GM12878 (cell line): Measurements from ENCODE around the gene CCDC149. TPM values are rescaled to one million over a fixed set of nuclear protein-coding genes. Genes with fewer than 3 reads are reported as not detected.

ENCODE experiments used
- ATAC-seq: fragments of 200-7000 bp; cut with Tn5 transposase; 3 replicates; pipeline ENCODE4 v1.9.1; 2020; ENCODE audit warnings: mild to moderate bottlenecking, moderate library complexity
- BruUV-seq: library from RNA; stranded (reverse); fragments of 400-500 nt; replicated peaks from 2 replicates; lab custom pipeline; 2021; lab: Mats Ljungman, UMichigan
- CTCF ChIA-PET: fragments of 300-600 bp; sonication (Branson Sonifier 250); formaldehyde crosslinking; extraction: SDS; loops from one replicate; lab custom pipeline; 2021; ENCODE audit warnings: inconsistent platforms; lab: Yijun Ruan, JAX
- POLR2A ChIA-PET: fragments of 350-600 bp; formaldehyde crosslinking; extraction: SDS; loops from one replicate; lab custom pipeline; 2021; ENCODE audit warnings: inconsistent platforms; lab: Charles Lee
- RAD21 ChIA-PET: fragments of 300-600 bp; sonication (Branson Sonifier 250); formaldehyde crosslinking; loops from one replicate; lab custom pipeline; 2023; ENCODE audit warnings: antibody characterized with exemption; ENCODE audit not compliant: unreplicated experiment; lab: Charles Lee
- SMC1A ChIA-PET: fragments of 300-600 bp; sonication (Branson Sonifier 250); formaldehyde crosslinking; loops from one replicate; lab custom pipeline; 2023; ENCODE audit not compliant: unreplicated experiment, uncharacterized antibody; lab: Charles Lee
- DNase-seq: peaks from one replicate; pipeline ENCODE4 v3.0.0-alpha.2; 2011; ENCODE audit warnings: low read depth, low spot score
- FAIRE-seq: peaks from 3 replicates; lab custom pipeline; 2011; peaks lifted over from hg19 to GRCh38; lab: Jason Lieb, UNC
- H2AFZ ChIP-seq: 2 replicates; pipeline ENCODE4 v1.6.0; 2011; ENCODE audit warnings: low read depth, low read length, control low read depth; ENCODE audit not compliant: control insufficient read depth
- H3K27ac ChIP-seq: 2 replicates; pipeline ENCODE4 v1.5.1; 2011; ENCODE audit warnings: control low read depth; ENCODE audit not compliant: control insufficient read depth, insufficient read depth
- H3K27me3 ChIP-seq, 2 experiments: replicated peaks in 1 of 2; 2 replicates each; pipeline versions ENCODE4 v1.6.0 to v1.6.1; 2011; ENCODE audit warnings: low read length in 1 of 2; ENCODE audit not compliant: control insufficient read depth in 2 of 2, insufficient read depth in 2 of 2
- H3K36me3 ChIP-seq, 2 experiments: 2 replicates each; pipeline ENCODE4 v1.5.1; 2011; ENCODE audit warnings: low read length in 1 of 2; ENCODE audit not compliant: control insufficient read depth in 2 of 2, insufficient read depth in 2 of 2
- H3K4me1 ChIP-seq: 2 replicates; pipeline ENCODE4 v1.6.1; 2011; ENCODE audit warnings: mild to moderate bottlenecking, low read length, moderate library complexity, mixed read lengths; ENCODE audit not compliant: control insufficient read depth, insufficient read depth
- H3K4me2 ChIP-seq: 2 replicates; pipeline ENCODE4 v1.6.0; 2011; ENCODE audit warnings: control low read depth; ENCODE audit not compliant: control insufficient read depth, insufficient read depth
- H3K4me3 ChIP-seq: fragments of 200-600 bp; sonication (generic); 2 replicates; pipeline ENCODE4 v1.5.1; 2016
- H3K79me2 ChIP-seq: 2 replicates; pipeline ENCODE4 v1.6.0; 2011; ENCODE audit warnings: low read length; ENCODE audit not compliant: control insufficient read depth, insufficient read depth
- H3K9ac ChIP-seq: 2 replicates; pipeline ENCODE4 v1.8.0; 2011; ENCODE audit warnings: low read length, control low read depth, mixed read lengths; ENCODE audit not compliant: control insufficient read depth, insufficient read depth
- H3K9me3 ChIP-seq: replicated peaks from 3 replicates; pipeline ENCODE4 v1.5.1; 2011; ENCODE audit warnings: mild to moderate bottlenecking, low read length; ENCODE audit not compliant: control insufficient read depth, insufficient read depth
- H4K20me1 ChIP-seq: 2 replicates; pipeline ENCODE4 v1.6.0; 2011; ENCODE audit not compliant: control insufficient read depth, insufficient read depth
- ASH2L ChIP-seq: fragments of 300-600, 200-600 bp; sonication (generic); IDR thresholded peaks from 2 replicates; pipeline ENCODE4 v1.6.1; 2017; ENCODE audit warnings: low read depth, mild to moderate bottlenecking, borderline replicate concordance
- ATF7 ChIP-seq: fragments of 450-650 bp; IDR thresholded peaks from 2 replicates; pipeline ENCODE4 v1.6.1; 2016; ENCODE audit warnings: low read depth, mild to moderate bottlenecking
- CHD4 ChIP-seq: fragments of 200-600 bp; sonication (generic); IDR thresholded peaks from 2 replicates; pipeline ENCODE4 v1.6.1; 2016; ENCODE audit warnings: mild to moderate bottlenecking
- E2F4 ChIP-seq: IDR thresholded peaks from 2 replicates; pipeline ENCODE4 v1.6.1; 2012; ENCODE audit warnings: low read depth, low read length, improper control_type of control experiment
- ESRRA ChIP-seq: IDR thresholded peaks from 2 replicates; pipeline ENCODE4 v1.6.1; 2012; ENCODE audit warnings: mild to moderate bottlenecking, low read length, improper control_type of control experiment
- HDGF ChIP-seq: fragments of 450-650 bp; IDR thresholded peaks from 2 replicates; pipeline ENCODE4 v1.6.1; 2016; ENCODE audit warnings: antibody characterized with exemption
- KAT2A ChIP-seq: conservative IDR thresholded peaks from 2 replicates; pipeline ENCODE4 v1.6.1; 2011; ENCODE audit warnings: low read depth, low read length; ENCODE audit not compliant: control insufficient read depth
- NR2C1 ChIP-seq: fragments of 450-650 bp; IDR thresholded peaks from 2 replicates; pipeline ENCODE4 v1.6.1; 2017; ENCODE audit warnings: antibody characterized with exemption, mild to moderate bottlenecking, moderate library complexity
- NR2C2 ChIP-seq: IDR thresholded peaks from 2 replicates; pipeline ENCODE4 v1.6.1; 2011; ENCODE audit warnings: borderline replicate concordance, low read depth; ENCODE audit not compliant: control insufficient read depth, insufficient read length
- POLR2AphosphoS2 ChIP-seq: IDR thresholded peaks from 2 replicates; pipeline ENCODE4 v1.6.1; 2011; ENCODE audit warnings: low read depth, mild to moderate bottlenecking, low read length, improper control_type of control experiment, moderate library complexity
- RBBP5 ChIP-seq: fragments of 200-600 bp; sonication (generic); conservative IDR thresholded peaks from 2 replicates; pipeline ENCODE4 v1.6.1; 2016
- SIN3A ChIP-seq: IDR thresholded peaks from 2 replicates; pipeline ENCODE4 v1.6.1; 2012; ENCODE audit warnings: low read depth, low read length, improper control_type of control experiment
- SP1 ChIP-seq: IDR thresholded peaks from one replicate; pipeline ENCODE4 v1.6.1; 2011; ENCODE audit warnings: low read depth, low read length
- SUPT20H ChIP-seq: IDR thresholded peaks from 2 replicates; pipeline ENCODE4 v1.6.1; 2011; ENCODE audit warnings: low read depth, mild to moderate bottlenecking, low read length, moderate library complexity, borderline replicate concordance; ENCODE audit not compliant: control insufficient read depth
- YBX1 ChIP-seq: fragments of 450-650 bp; IDR thresholded peaks from 2 replicates; pipeline ENCODE4 v1.6.1; 2016; ENCODE audit warnings: antibody characterized with exemption
- ZBED1 ChIP-seq: IDR thresholded peaks from 2 replicates; pipeline ENCODE4 v1.6.1; 2016; ENCODE audit warnings: borderline replicate concordance
- in situ Hi-C: fragments of 300-500 bp; cut with MboI; formaldehyde crosslinking; loops from 9 replicates; pipeline ENCODE4 v1.14.3; 2018; ENCODE audit warnings: mixed read lengths
- intact Hi-C: fragments of 100-400 bp; cut with micrococcal nuclease; formaldehyde crosslinking; loops from one replicate; pipeline ENCODE4 v1.14.2; 2022; ENCODE audit not compliant: unreplicated experiment
- polyA plus RNA-seq, 11 experiments: library from polyadenylated mRNA; depleted of rRNA in 4 of 11; unstranded in 6 of 11; stranded (reverse) in 5 of 11; fragments of >200 nt; fragmentation: Nextera tagmentation in 4 of 11; fragmentation: Illumina TruSeq in 1 of 11; extraction: Ambion mirVana in 4 of 11; extraction: Trizol in 1 of 11; gene quantifications; 1 replicate in 1 of 11; 2 replicates in 10 of 11; pipeline versions ENCODE4 v1.2.1 to v1.2.3, GENCODE V29; 2011 to 2016; ENCODE audit warnings: inconsistent platforms in 2 of 11, missing spikeins in 2 of 11, low read depth in 1 of 11
- total RNA-seq, 4 experiments: library from RNA; depleted of rRNA in 3 of 4; stranded (reverse); fragments of >200 nt in 3 of 4; fragmentation: Illumina TruSeq in 1 of 4; extraction: Trizol in 1 of 4; gene quantifications; 2 replicates each; pipeline versions ENCODE4 v1.2.1 to v1.2.3, GENCODE V29; 2013 to 2021

The CCDC149 gene
- total and polyA plus RNA-seq, 10 of the 15 experiments (the other 5 are each of a cell fraction or from before 2014, with no cell fraction given), result 0.03 to 0.04 (median 0.04) TPM; not detected in 7

DNA sequence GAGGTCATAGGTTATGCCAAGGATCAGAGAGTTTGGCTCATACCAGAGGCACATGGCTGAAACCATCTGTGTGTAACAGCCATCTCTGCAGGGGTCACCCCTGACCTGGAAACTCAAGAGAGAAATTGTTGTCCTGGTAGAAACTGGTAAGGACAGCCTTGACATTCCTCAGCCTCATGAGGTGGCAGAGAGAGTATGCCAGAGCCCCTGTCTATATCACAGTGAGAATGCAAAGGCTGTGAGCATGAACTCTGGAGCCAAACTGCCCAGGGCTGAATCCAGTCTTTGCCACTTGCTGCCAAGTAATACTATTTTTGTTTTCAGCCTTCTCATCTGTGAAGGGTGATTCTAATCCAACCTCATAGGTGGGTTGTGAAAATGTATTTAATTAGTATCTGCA lies 37.1 kb upstream of the CCDC149 start:
- Histone ChIP-seq H3K4me3 (no peak overlapping the region), H3K79me2 (no peaks in the 10 kb centered on the region), H3K4me2 (no peak overlapping the region), H3K9ac (no peak overlapping the region), H4K20me1 (no peaks in the 10 kb centered on the region), H3K27me3 (no peaks in the 10 kb centered on the region), H2AFZ (no peak overlapping the region), H3K27ac (no peak overlapping the region), H3K36me3 (no peaks in the 10 kb centered on the region), H3K9me3 (no peaks in the 10 kb centered on the region; the same call in 2 of the 3 replicates), H3K4me1 (no peaks in the 10 kb centered on the region)
- ChIA-PET CTCF (no interaction called here), SMC1A (no interaction called here), RAD21 (no interaction called here), POLR2A (no interaction called here)
- intact Hi-C loops (no loop called here), in situ Hi-C loops (no loop called here)
- no peak for FAIRE-seq
- no peak for DNase-seq
- ATAC-seq, result no peak
- no peak for TF ChIP-seq NR2C1
- TF ChIP-seq ESRRA, result no peak
- no peak for TF ChIP-seq SP1
- TF ChIP-seq POLR2AphosphoS2, result no peak
- TF ChIP-seq YBX1, result no peak
- no peak for TF ChIP-seq SIN3A
- no peak for TF ChIP-seq ASH2L
- TF ChIP-seq E2F4, result no peak
- no peak for TF ChIP-seq ATF7
- TF ChIP-seq CHD4, result no peak
- TF ChIP-seq SUPT20H, result no peak
- no peak for TF ChIP-seq ZBED1
- TF ChIP-seq RBBP5, result no peak
- no peak for TF ChIP-seq HDGF
- TF ChIP-seq NR2C2, result no peak
- TF ChIP-seq KAT2A, result no peak
- no TSS peak for BruUV-seq
